Esophagus muscularis mucosa (tissue), 3 donors: ENCODE measurements around the gene KCTD21.

Experiments used
- CTCF ChIP-seq, 3 experiments: fragments of 200-600 bp in 2 of 3; fragments of 450-650 bp in 1 of 3; sonication (generic) in 2 of 3; IDR thresholded peaks; one replicate each; pipeline ENCODE4 v1.5.1; 2017 to 2019; ENCODE audit warnings: antibody characterized with exemption in 3 of 3, mild to moderate bottlenecking in 2 of 3, moderate library complexity in 1 of 3
- EP300 ChIP-seq: sonication (generic); formaldehyde crosslinking; IDR thresholded peaks from one replicate; pipeline ENCODE4 v1.6.1; 2017; ENCODE audit warnings: antibody characterized with exemption

GRCh38 chr11:78201096-78201818 lies 12.8 kb upstream of the KCTD21 start:
- no peak for TF ChIP-seq CTCF (IDR thresholded peaks at IDR 0.05)
- TF ChIP-seq EP300, result no peak
